Activated T-helper 1 cell treated with anti-CD3 and anti-CD28 coated beads, Interleukin-2, amount 50 U/mL, for 16 hours (primary cell): ENCODE measurements around the gene SPACA7.
"Not testable (repeated sequence)": the region's sequence is repeated elsewhere in the genome, so short reads cannot be mapped to it uniquely, and the experiment has no call there.

Experiments
- DNase-seq, 2 donors: peaks; one replicate each; pipeline ENCODE4 v3.0.0-alpha.2; 2020; ENCODE audit warnings: low read depth in 1 of 2, low spot score in 1 of 2

SPACA7 gene

DNA sequence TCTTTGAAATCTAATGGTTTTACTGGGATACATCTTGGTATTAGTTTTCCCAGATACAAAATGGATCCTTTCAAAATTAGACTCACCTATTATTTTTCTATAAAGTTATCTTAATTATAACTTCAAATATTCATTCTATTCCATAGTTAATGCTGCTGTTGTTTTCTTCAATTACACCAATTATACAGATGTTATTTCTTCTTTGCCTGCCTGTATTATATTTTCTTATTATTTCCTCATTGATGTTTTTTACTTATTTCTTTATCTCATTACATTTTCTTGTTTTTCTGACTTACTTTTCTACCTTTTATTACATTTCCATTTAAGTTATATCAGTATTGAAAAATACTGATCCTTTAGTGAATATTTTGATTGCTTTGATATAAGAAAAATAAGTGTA is 40.9 kb downstream of the SPACA7 start:
- no peak for DNase-seq

DNA sequence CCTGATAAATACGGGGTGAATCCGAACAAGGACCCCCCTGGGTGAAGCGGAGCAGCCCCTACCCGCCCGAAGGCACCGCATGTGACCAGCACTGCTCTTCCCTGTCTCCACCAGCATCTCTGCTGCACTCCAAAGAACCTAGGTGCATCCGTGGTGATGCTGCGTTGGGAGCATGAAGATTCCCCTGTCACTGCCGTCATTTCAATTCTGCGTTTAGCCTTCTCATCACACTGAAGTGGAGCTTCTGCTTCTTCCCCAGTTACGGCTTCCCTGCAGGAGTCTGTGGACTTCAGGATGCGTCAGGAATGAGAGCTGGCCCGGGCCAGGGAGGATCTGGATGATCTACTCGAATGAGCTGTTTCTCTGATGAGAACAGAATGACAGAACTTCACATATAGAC is 47.9 kb downstream of the SPACA7 start:
- DNase-seq = no peak

GRCh38 chr13:112428704-112429103 is 52.5 kb downstream of the SPACA7 start:
- DNase-seq = no peak

DNA sequence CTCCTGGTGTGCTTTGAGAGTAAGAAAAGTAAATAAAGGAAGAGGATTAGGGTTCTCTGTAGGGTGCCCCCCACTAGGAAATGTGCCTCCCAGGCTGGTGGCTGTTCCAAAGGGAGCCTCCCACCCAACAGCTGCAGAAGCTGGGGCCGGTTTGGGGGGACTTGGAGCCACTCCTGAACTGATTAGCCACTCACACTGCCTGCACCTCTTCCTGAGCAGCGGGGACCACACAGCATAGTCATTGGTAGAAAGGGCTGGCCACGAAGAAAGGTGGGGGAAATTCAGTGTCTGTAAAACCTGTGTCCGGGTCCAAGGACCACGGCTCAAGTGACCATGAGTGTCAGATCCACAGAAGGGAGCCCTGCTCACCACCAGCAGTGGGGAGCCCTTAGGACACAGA is 55.6 kb downstream of the SPACA7 start:
- DNase-seq = no peak

- DNase-seq = not testable (repeated sequence)
These were observed 56.6 kb downstream of the SPACA7 start for GRCh38 chr13:112432734-112433133.

GRCh38 chr13:112433517-112433916 is 57.4 kb downstream of the SPACA7 start:
- not testable (repeated sequence) for DNase-seq

- DNase-seq = no peak
These were observed 57.9 kb downstream of the SPACA7 start for GRCh38 chr13:112434032-112434431.

DNA sequence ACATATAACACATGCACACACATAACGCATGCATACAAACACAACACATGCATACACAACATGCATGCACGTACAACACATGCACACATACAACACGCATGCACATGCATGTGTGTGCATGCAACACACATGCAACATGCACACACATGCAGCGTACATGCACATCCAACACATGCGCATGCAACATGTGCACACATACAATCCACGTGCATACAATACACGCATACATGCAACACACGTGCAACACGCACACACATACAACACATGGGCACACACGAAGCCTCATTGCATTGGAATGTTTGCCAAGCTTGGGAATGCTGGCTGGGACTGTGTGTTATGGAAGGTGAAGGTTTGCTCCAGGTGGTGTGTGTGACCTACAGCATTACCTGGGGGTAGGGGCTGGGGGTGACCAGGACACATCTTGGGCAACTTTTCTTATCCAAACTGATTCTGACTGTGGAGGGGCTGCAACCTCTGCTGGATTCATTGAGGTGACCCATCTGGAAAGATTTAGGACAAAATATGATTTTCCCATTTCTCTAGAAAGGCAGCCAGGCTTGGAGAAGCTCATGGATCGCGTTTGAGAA is 58.9 kb downstream of the SPACA7 start:
- DNase-seq = no peak

- DNase-seq = no peak
These were observed 59.8 kb downstream of the SPACA7 start for GRCh38 chr13:112435973-112436372.

- DNase-seq = no peak
These were observed 61.9 kb downstream of the SPACA7 start for GRCh38 chr13:112438094-112438493.

GRCh38 chr13:112438515-112438914 is 62.4 kb downstream of the SPACA7 start:
- DNase-seq = no peak

DNA sequence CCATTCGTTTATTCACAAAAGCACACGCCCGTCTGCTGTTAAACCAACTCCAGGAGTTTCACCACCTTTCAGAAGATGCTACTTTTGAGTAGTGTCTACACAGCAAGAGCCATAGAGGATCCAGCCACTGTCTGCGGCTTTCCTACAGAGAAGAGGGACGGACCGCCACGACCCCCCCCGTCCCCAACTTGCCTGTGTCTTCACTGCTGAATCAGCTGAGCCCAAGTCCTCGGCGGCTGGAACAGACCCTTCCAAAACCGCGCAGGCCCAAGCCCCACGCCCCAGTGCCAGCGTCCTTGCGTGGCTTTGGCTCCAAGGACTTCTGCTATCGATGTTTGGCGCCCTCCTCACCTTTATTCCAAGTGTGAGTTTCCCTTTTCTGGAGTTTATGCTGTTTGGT is 65.1 kb downstream of the SPACA7 start:
- DNase-seq = no peak

DNA sequence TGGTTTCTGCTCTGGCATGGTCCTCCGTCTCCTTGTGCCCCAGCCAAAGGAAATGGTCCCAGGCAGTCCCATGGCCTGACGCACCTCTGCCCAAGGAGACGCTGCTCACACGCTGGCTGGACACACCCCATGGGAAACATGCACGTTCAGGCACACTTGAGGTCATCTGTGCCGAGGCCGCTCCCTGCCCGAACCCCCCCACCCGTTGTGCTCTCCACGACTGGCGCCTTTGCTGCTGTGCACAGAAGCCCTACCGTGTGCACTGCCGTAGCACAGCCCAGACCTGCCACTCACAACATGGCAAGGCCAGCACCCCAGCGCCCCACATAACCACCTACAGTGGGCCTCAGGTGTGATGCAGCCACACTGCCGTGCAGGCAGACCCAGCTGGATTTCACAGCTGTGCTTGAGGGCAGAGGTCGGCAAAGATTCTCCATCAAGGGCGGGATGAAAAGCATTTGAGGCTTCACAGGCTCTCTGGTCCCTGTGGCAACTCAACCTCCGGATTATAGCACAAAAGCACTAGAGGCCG is 65.7 kb downstream of the SPACA7 start:
- no peak for DNase-seq

DNA sequence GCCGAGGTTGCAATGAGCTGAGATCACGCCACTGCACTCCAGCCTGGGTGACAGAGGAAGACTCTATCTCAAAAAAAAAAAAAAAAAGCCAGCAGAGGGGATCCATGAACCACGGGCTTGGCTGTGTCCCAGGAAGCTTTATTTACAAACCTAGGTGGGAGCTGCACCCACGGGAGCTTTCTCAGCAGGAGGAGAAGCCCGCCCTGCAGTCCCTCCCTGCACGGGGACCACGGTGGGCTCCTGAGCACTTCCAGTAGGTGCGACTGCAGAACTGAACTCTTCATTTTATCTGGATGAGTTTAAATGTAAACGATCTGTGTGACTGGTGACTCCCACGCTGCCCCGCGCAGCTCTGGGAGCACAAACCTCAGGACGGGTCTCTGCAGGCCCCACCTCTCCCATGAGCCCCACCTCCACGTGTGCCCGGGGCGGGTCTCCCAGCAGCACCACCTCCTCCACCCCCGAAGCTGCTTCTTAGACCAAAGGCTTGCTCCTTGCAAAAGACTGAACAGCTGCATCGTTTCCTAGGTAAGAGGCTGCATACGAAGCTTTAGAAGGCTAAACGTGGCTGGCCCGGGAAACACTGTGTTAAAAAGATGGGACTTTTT is 66.4 kb downstream of the SPACA7 start:
- DNase-seq = no peak

GRCh38 chr13:112443191-112443994 is 67.2 kb downstream of the SPACA7 start:
- DNase-seq = no peak

GRCh38 chr13:112443995-112444311 is 67.8 kb downstream of the SPACA7 start:
- DNase-seq = no peak

DNA sequence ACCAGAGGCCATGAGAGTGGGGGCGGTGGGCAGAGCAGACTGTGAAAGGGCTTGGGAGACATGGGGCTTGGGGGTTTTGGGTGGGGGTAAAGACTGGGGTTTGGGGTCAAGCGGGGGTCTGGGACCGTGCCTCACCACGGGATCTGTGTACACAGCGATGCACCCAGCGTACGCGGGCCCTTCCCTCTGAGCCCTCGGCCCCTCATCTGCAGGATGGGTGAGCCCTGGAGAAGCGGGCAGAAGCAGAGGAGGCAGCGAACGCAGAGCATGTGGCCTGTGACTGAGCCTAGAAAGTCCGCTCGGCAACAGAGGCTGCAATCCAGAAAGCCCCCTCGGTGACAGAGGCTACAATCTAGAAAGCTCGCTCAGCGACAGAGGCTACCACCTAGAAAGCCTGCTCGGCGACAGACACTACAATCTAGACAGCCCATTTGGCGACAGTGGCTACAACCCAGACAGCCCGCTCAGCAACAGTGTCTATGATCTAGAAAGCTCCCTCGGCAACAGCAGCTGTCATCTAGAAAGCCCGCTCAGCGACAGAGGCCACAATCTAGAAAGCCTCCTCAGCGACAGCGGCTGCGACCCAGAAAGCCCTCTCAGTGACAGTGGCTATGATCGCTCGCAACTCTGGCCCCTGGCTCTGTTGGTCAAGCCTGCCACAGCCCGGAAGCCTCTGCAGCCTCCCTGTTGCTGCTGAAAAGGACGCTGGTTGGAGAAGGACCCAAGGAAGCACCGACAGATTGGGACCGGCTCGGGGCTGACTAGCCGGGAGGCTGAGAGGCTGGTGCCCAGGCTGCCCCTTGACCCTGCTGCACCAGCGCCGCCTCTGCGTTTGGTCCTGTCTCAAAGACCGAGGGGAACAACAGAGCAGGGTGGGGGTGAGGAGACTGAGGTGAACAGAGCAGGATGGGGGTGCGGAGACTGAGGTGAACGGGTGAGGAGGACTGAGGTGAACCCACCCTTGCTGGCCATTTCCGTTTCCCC is 68.6 kb downstream of the SPACA7 start:
- no peak for DNase-seq

DNA sequence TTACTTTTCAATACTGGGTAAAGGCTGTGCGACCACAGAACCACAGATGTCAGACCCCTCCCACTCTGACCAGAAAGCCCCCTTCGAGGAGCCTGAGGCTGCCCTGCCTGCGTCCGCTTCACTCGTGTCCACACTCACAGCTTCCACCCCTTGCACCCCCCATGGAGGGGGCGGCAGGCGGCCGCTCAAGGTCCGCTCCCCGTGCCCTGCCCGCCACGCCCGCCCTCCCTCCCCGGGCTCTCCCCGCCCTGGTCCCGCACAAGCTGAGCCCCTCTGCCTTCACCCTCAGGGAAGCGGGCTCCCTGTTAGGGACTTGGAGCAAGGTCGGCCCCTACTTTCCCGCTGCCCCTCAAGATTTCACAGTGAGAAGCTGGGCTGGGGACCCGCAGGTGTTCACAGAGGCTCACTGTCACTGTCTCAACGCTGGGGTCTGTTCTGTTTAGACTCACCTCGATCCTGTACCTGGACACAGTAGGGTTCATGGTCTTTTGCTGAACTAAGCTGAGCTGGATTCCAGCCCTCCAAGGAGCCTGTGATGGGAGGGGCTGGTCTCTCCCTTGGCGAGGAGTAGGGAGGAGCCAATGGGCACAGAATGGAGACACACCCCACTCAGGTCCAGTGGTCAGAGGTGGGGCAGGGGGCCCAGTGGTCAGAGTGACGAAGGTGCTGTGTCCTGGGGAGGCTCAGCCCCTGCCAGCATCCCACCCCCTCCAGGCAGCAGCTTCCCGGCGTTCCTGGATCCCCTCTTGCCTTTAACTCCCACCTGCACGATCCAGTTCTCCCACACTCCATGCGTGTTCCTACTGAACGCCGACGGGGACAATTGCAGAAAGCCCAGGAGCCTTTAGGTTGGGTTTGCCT is 69.5 kb downstream of the SPACA7 start:
- DNase-seq = no peak

GRCh38 chr13:112446347-112446861 is 70.2 kb downstream of the SPACA7 start:
- no peak for DNase-seq

DNA sequence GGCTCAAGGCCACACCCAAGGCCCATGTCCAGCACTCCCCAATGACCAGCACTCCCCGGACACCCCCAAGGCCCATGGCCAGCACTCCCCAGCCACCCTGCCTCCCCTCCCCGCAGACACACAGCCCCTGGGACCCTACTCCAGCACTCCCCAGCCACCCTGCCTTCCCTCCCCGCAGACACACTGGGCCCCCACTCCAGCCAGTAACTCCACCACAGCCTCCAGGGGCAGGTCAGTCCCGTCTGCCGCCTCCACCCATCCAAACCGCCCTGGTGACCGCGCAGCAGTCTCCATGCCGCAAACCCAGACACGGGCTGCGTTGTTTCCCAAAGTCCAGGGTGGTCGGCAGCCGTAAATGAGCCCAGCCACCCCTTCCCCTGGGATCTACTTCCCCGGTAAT is 70.7 kb downstream of the SPACA7 start:
- no peak for DNase-seq
